RPMI7951 (cell line): Measurements from ENCODE around the gene TMEM154. TPM values are rescaled to one million over a fixed set of nuclear protein-coding genes. Genes with fewer than 3 reads are reported as not detected.
A peak's percentile ranks its signal among the peaks of the same experiment; 100 is the strongest.

Experiments
- DNase-seq: peaks from one replicate; pipeline ENCODE4 v3.0.0-alpha.2; 2012; ENCODE audit warnings: low read depth
- total RNA-seq: library from RNA; depleted of rRNA; stranded (reverse); fragments of >200 nt; shearing (Covaris generic); gene quantifications from 2 replicates; pipeline ENCODE4 v1.2.3, GENCODE V29; 2014

TMEM154 gene
- total RNA-seq, 1 experiment from 2014 or later = 0.60 TPM

- DNase-seq = peak; percentile 78
These were observed 17.0 kb upstream of the TMEM154 start for GRCh38 chr4:152696764-152697261.

- DNase-seq = no peak
These were observed 14.1 kb upstream of the TMEM154 start for GRCh38 chr4:152693871-152694270.

- DNase-seq = no peak
These were observed 12.0 kb upstream of the TMEM154 start for GRCh38 chr4:152691761-152692160.

- DNase-seq = no peak
These were observed 11.2 kb upstream of the TMEM154 start for GRCh38 chr4:152690706-152691651.

GRCh38 chr4:152689615-152690501 is 10.1 kb upstream of the TMEM154 start:
- DNase-seq = no peak

GRCh38 chr4:152687974-152688599 is 8.3 kb upstream of the TMEM154 start:
- DNase-seq = no peak

- DNase-seq = no peak
These were observed 6.7 kb upstream of the TMEM154 start for GRCh38 chr4:152686452-152687013.

GRCh38 chr4:152684587-152684986 is 4.8 kb upstream of the TMEM154 start:
- no peak for DNase-seq

- no peak for DNase-seq
These were observed 4.2 kb upstream of the TMEM154 start for GRCh38 chr4:152684007-152684406.

- DNase-seq = no peak
These were observed 2.5 kb upstream of the TMEM154 start for GRCh38 chr4:152682143-152682941.

- peak; percentile 60 for DNase-seq
These were observed 1.3 kb upstream of the TMEM154 start for GRCh38 chr4:152680988-152681603.

GRCh38 chr4:152678841-152679240 is 956 bp downstream of the TMEM154 start:
- no peak for DNase-seq

- no peak for DNase-seq
These were observed 2.7 kb downstream of the TMEM154 start for GRCh38 chr4:152677117-152677516.

GRCh38 chr4:152676052-152676854 is 3.5 kb downstream of the TMEM154 start:
- DNase-seq = no peak

- DNase-seq = no peak
These were observed 5.4 kb downstream of the TMEM154 start for GRCh38 chr4:152674359-152674758.

- no peak for DNase-seq
These were observed 6.3 kb downstream of the TMEM154 start for GRCh38 chr4:152673489-152673888.

- no peak for DNase-seq
These were observed 7.3 kb downstream of the TMEM154 start for GRCh38 chr4:152672206-152673092.

- no peak for DNase-seq
These were observed 11.3 kb downstream of the TMEM154 start for GRCh38 chr4:152668338-152668964.
